LNCaP clone FGC (cell line): Measurements from ENCODE around the gene TTLL12.

Source experiments
- DNase-seq: peaks from one replicate; pipeline ENCODE4 v3.0.0-alpha.2; 2011; ENCODE audit warnings: low read depth
- H3K4me3 ChIP-seq: 2 replicates; pipeline ENCODE4 v1.5.1; 2011; ENCODE audit warnings: mild to moderate bottlenecking, low read depth, low read length, control low read depth
- TF ChIP-seq, protein P1 (sequence below): IDR thresholded peaks from 2 replicates; pipeline ENCODE4 v1.5.1; 2012; ENCODE audit warnings: mild to moderate bottlenecking; ENCODE audit not compliant: control insufficient read depth, insufficient read depth; ENCODE audit errors: extremely low read depth

The TTLL12 gene

DNA sequence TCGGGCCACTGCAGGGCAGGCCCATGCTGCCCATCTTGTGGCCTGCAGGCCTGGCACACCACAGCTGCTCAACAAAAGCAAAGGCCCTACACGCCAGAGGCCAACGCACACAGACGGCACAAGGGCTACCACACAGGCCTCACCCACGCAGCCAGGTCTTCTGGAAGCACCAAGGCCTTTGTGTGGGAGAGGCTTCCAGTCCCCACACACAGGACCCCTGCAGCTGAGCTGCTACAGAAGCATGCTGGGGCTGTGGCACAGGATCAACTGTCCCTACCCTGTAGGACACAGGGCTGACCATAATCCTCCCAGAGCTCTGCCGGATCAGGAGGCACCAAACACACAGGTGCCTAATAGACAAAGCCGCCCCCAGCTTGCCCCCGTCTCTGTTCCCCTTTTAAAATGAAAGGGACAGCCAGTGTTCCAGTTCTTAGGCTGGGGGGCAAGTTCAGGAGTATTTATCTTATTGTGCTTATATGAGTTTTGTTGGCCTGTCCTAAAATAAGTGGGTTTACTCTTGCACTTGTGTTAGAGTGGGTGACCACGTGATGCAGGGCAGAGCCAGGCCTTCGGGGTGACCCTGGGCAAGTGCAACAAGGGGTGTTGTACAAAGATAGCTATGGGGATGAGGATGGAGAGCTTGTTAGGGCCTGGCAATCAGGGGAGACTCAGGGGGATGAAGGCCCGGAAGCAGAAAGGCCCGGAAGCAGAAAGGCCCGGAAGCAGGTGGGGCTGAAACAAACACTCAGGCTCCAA lies 5.4 kb downstream of the TTLL12 start:
- no peak overlapping the region for H3K4me3 ChIP-seq
- TF ChIP-seq, protein P1, sequence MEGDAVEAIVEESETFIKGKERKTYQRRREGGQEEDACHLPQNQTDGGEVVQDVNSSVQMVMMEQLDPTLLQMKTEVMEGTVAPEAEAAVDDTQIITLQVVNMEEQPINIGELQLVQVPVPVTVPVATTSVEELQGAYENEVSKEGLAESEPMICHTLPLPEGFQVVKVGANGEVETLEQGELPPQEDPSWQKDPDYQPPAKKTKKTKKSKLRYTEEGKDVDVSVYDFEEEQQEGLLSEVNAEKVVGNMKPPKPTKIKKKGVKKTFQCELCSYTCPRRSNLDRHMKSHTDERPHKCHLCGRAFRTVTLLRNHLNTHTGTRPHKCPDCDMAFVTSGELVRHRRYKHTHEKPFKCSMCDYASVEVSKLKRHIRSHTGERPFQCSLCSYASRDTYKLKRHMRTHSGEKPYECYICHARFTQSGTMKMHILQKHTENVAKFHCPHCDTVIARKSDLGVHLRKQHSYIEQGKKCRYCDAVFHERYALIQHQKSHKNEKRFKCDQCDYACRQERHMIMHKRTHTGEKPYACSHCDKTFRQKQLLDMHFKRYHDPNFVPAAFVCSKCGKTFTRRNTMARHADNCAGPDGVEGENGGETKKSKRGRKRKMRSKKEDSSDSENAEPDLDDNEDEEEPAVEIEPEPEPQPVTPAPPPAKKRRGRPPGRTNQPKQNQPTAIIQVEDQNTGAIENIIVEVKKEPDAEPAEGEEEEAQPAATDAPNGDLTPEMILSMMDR: no peak
- DNase-seq: no peak

GRCh38 chr22:43180670-43181069 lies 6.3 kb downstream of the TTLL12 start:
- no peak for DNase-seq
- H3K4me3 ChIP-seq: no peak overlapping the region
- TF ChIP-seq, protein P1: no peak

- DNase-seq: no peak
- no peak overlapping the region for H3K4me3 ChIP-seq
- TF ChIP-seq, protein P1: no peak
Measured at GRCh38 chr22:43179911-43180195, 7.1 kb downstream of the TTLL12 start.

- no peak for DNase-seq
- TF ChIP-seq, protein P1: no peak
- H3K4me3 ChIP-seq: no peak overlapping the region
Measured at GRCh38 chr22:43179146-43179910, 7.6 kb downstream of the TTLL12 start.

DNA sequence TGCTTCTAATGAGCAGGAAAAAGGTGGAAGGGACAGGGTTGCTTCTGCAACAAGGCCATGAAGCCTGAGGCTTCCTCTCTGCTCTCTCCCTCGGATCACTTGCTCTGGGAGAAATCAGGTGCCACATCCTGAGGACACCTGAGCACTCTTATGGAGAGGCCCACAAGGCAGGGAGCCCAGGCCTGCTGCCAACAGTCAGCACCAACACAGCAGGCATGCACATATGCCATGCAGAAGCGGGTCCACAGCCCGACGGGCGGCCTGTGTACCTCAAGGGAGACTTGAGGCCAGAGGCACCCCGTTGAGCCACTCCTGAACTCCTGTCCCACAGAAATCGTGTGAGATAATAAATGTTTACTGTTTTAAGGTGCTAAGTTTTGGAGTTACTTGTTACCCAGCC lies 9.5 kb downstream of the TTLL12 start:
- DNase-seq: no peak
- TF ChIP-seq, protein P1: no peak
- H3K4me3 ChIP-seq: no peak overlapping the region

DNA sequence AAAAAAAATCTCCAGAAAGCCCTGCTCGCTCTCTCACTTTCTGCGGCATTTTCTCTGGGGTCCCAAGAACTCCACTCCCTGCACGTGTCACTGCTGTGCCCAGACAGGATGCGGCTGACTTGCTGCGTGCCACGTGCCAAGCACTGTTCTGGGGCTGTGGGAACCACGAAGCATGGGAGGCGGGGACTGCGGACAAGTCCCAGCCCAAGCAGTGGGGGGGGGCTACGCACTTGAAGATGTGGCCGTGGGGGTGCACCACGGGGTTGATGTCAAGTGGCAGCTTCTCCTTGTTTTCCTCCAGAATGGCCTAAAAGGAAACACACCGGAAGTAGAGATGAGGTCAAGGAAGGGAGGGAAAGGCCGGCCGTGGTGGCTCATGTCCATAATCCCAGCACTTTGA lies 10.8 kb downstream of the TTLL12 start:
- no peak overlapping the region for H3K4me3 ChIP-seq
- TF ChIP-seq, protein P1: no peak
- DNase-seq: no peak
